Fibroblast of lung (primary cell): Measurements from ENCODE around the gene C1S. TPM values are rescaled to one million over a fixed set of nuclear protein-coding genes. Genes with fewer than 3 reads are reported as not detected.

Experiments
- DNase-seq, 2 donors: peaks; one replicate each; pipeline versions ENCODE4 v3.0.0 to v3.0.0-alpha.2; 2010; ENCODE audit warnings: low read depth in 2 of 2
- H2AFZ ChIP-seq: 2 replicates; pipeline ENCODE4 v1.5.1; 2012; ENCODE audit warnings: low read length, control low read depth, inconsistent platforms
- H3K27ac ChIP-seq: 2 replicates; pipeline ENCODE4 v1.5.1; 2011; ENCODE audit warnings: low read length, control low read depth; ENCODE audit not compliant: insufficient read depth
- H3K27me3 ChIP-seq: 2 replicates; pipeline ENCODE4 v1.5.1; 2011; ENCODE audit warnings: mild to moderate bottlenecking, low read length; ENCODE audit not compliant: control insufficient read depth, insufficient read depth
- H3K36me3 ChIP-seq: 2 replicates; pipeline ENCODE4 v1.5.1; 2011; ENCODE audit warnings: low read length; ENCODE audit not compliant: control insufficient read depth, insufficient read depth
- H3K4me1 ChIP-seq: 2 replicates; pipeline ENCODE4 v1.5.1; 2011; ENCODE audit warnings: low read length; ENCODE audit not compliant: control insufficient read depth, insufficient read depth; ENCODE audit errors: extremely low read depth
- H3K4me2 ChIP-seq: 2 replicates; pipeline ENCODE4 v1.5.1; 2011; ENCODE audit warnings: low read length, control low read depth; ENCODE audit not compliant: insufficient read depth; ENCODE audit errors: extremely low read depth
- H3K4me3 ChIP-seq, 4 experiments: fragments of 200-600 bp in 1 of 4; sonication (generic) in 1 of 4; replicated peaks in 1 of 4; 2 replicates each; pipeline ENCODE4 v1.5.1; 2011 to 2016; ENCODE audit warnings: low read length in 4 of 4, low read depth in 3 of 4, mild to moderate bottlenecking in 3 of 4, control low read depth in 2 of 4, inconsistent platforms in 1 of 4, mixed read lengths in 1 of 4; ENCODE audit not compliant: insufficient read depth in 1 of 4; ENCODE audit errors: control extremely low read depth in 1 of 4
- H3K79me2 ChIP-seq: 2 replicates; pipeline ENCODE4 v1.5.1; 2012; ENCODE audit warnings: mild to moderate bottlenecking, low read length, inconsistent platforms; ENCODE audit not compliant: control insufficient read depth, insufficient read depth
- H3K9ac ChIP-seq: 2 replicates; pipeline ENCODE4 v1.5.1; 2011; ENCODE audit warnings: mild to moderate bottlenecking, low read length, control low read depth; ENCODE audit not compliant: insufficient read depth
- H3K9me3 ChIP-seq: 2 replicates; pipeline ENCODE4 v1.5.1; 2012; ENCODE audit warnings: low read depth, low read length; ENCODE audit not compliant: control insufficient read depth, insufficient read depth
- H4K20me1 ChIP-seq: 2 replicates; pipeline ENCODE4 v1.5.1; 2011; ENCODE audit warnings: low read length; ENCODE audit not compliant: control insufficient read depth, insufficient read depth; ENCODE audit errors: extremely low read depth
- EZH2 ChIP-seq: IDR thresholded peaks from 2 replicates; pipeline ENCODE4 v1.5.1; 2012; ENCODE audit warnings: low read length, control low read depth, mild to moderate bottlenecking; ENCODE audit errors: missing control alignments
- polyA plus RNA-seq, 2 donors: library from polyadenylated mRNA; depleted of rRNA in 1 of 2; stranded (reverse) in 1 of 2; unstranded in 1 of 2; fragments of >200 nt; gene quantifications; 2 replicates each; pipeline ENCODE4 v1.2.1, GENCODE V29; 2011 to 2012; ENCODE audit warnings: missing spikeins in 1 of 2
- total RNA-seq: library from RNA; depleted of rRNA; stranded (reverse); fragments of >200 nt; gene quantifications from 2 replicates; pipeline ENCODE4 v1.2.1, GENCODE V29; 2014
- TF ChIP-seq, protein P1 (sequence below), 2 donors: IDR thresholded peaks in 1 of 2; conservative IDR thresholded peaks in 1 of 2; 1 replicate in 1 of 2; 2 replicates in 1 of 2; pipeline ENCODE4 v1.5.1; 2011 to 2012; ENCODE audit warnings: low read length in 2 of 2, control low read depth in 1 of 2, inconsistent platforms in 1 of 2, low read depth in 1 of 2, mild to moderate bottlenecking in 1 of 2

The C1S gene
- total and polyA plus RNA-seq, 2 donors (not counting 1 experiment from before 2014, with no cell fraction given): 507 to 997 TPM

DNA sequence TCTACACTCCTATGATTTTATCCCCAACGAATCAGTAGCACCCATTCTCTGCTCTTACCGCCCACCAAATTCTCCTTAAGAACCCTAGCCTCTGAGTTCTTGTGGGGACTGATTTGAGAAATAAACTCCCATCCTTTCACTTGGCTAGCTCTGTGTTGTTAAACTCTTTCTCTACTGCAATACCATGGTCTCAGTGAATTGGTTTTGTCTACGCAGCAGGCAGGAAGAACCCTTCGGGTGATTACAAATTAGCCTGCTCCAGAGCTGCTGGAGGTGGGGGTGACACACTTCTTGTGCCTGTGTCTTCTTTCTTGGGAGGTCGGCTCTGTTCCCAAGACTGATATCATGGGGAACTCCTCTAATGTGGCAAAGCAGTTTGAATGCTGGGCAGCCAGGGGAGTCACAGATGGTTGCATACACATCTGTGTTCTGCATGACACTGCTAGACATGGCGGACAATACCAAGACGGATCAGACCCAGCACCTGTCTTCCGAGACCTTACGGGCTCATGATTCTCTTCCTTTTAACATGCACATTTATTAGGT is 1.6 kb upstream of the C1S start:
- H3K36me3 ChIP-seq: peaks cover 2% of the 10 kb centered on the region
- H2AFZ ChIP-seq: no peak overlapping the region
- H3K9ac ChIP-seq: no peak overlapping the region
- no peaks in the 10 kb centered on the region for H3K9me3 ChIP-seq
- no peak for TF ChIP-seq EZH2
- TF ChIP-seq, protein P1, sequence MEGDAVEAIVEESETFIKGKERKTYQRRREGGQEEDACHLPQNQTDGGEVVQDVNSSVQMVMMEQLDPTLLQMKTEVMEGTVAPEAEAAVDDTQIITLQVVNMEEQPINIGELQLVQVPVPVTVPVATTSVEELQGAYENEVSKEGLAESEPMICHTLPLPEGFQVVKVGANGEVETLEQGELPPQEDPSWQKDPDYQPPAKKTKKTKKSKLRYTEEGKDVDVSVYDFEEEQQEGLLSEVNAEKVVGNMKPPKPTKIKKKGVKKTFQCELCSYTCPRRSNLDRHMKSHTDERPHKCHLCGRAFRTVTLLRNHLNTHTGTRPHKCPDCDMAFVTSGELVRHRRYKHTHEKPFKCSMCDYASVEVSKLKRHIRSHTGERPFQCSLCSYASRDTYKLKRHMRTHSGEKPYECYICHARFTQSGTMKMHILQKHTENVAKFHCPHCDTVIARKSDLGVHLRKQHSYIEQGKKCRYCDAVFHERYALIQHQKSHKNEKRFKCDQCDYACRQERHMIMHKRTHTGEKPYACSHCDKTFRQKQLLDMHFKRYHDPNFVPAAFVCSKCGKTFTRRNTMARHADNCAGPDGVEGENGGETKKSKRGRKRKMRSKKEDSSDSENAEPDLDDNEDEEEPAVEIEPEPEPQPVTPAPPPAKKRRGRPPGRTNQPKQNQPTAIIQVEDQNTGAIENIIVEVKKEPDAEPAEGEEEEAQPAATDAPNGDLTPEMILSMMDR (conservative IDR thresholded peaks at IDR 0.05 in 1 of 2, IDR thresholded peaks at IDR 0.05 in 1 of 2; ENCODE audit: low read depth in 1 of 2, low read length in 2 of 2): no peak
- H3K27me3 ChIP-seq: peaks cover 6% of the 10 kb centered on the region
- H4K20me1 ChIP-seq: no peaks in the 10 kb centered on the region
- no peak overlapping the region for H3K4me3 ChIP-seq
- no peak for DNase-seq
- peaks cover 17% of the 10 kb centered on the region for H3K4me1 ChIP-seq
- H3K27ac ChIP-seq: no peak overlapping the region
- no peak overlapping the region for H3K4me2 ChIP-seq
- H3K79me2 ChIP-seq: no peaks in the 10 kb centered on the region

DNA sequence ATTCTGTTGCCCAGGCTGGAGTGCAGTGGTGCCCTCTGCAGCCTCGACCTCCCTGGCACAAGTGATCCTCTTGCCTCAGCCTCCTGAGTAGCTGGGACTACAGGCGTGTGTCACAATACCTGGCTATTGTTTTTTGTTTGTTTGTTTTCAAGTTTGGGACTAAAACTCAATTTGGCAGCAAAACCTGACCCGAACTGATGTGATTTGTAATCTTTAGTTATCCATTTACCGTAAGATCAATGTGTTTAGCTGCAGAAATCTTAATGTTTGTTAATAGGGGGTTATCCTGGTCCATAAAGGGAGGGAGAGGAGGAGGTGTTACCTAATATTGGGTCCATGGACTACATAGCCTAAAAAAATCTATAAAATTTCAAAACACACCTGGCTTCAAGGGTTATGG is 738 bp upstream of the C1S start:
- DNase-seq: no peak
- Histone ChIP-seq H3K9me3 (no peaks in the 10 kb centered on the region), H3K27me3 (peaks cover 6% of the 10 kb centered on the region), H4K20me1 (no peaks in the 10 kb centered on the region), H2AFZ (no peak overlapping the region), H3K9ac (no peak overlapping the region), H3K4me3 (no peak overlapping the region), H3K36me3 (peaks cover 3% of the 10 kb centered on the region), H3K27ac (peak overlapping the region; percentile 61), H3K79me2 (no peaks in the 10 kb centered on the region), H3K4me2 (no peak overlapping the region), H3K4me1 (peaks cover 17% of the 10 kb centered on the region)
- TF ChIP-seq EZH2: no peak
- TF ChIP-seq, protein P1 (conservative IDR thresholded peaks at IDR 0.05 in 1 of 2, IDR thresholded peaks at IDR 0.05 in 1 of 2; ENCODE audit: low read depth in 1 of 2, low read length in 2 of 2): no peak

DNA sequence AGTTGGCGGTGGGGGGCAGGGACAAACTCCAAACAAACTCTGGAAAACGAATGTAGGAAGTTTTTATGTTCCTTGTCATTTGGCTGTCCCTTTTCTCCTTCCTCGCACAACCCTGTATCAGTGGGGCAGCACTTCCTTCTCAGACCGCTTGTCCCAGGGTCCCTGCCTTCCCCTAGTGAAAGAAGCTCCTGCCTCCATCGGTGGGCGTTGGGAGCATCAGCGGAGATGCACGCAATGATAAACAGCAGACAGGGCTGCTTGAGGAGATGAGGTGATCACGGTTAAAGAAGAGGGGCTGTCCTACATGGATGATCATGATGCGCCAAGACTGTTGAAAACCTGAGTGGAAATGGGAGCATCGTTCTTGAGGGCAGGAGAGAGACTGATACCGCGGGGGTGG is 620 bp downstream of the C1S start:
- peak overlapping the region; percentile 44 for H2AFZ ChIP-seq
- no peaks in the 10 kb centered on the region for H3K27me3 ChIP-seq
- H3K79me2 ChIP-seq: no peaks in the 10 kb centered on the region
- no peaks in the 10 kb centered on the region for H4K20me1 ChIP-seq
- H3K4me2 ChIP-seq: peak overlapping the region; percentile 100
- TF ChIP-seq EZH2: no peak
- TF ChIP-seq, protein P1 (conservative IDR thresholded peaks at IDR 0.05 in 1 of 2, IDR thresholded peaks at IDR 0.05 in 1 of 2; ENCODE audit: low read depth in 1 of 2, low read length in 2 of 2): no peak
- H3K27ac ChIP-seq: peak overlapping the region; percentile 90
- DNase-seq: no peak
- peak overlapping the region; percentile 68 for H3K9ac ChIP-seq
- H3K4me3 ChIP-seq: peak overlapping the region; percentile 59 to 90 (median 71)
- H3K36me3 ChIP-seq: peaks cover 3% of the 10 kb centered on the region
- H3K9me3 ChIP-seq: no peaks in the 10 kb centered on the region
- peaks cover 17% of the 10 kb centered on the region for H3K4me1 ChIP-seq
